Left cardiac atrium (tissue), 4 donors: ENCODE data around the gene NXF2B. TPM values are rescaled to one million over a fixed set of nuclear protein-coding genes. Genes with fewer than 3 reads are reported as not detected.
A peak's percentile ranks its signal among the peaks of the same experiment; 100 is the strongest.
"Not testable (repeated sequence)": the region's sequence is repeated elsewhere in the genome, so short reads cannot be mapped to it uniquely, and the experiment has no call there.

Experiments used
- ATAC-seq, 2 donors: fragments of 200-7000 bp; cut with Tn5 transposase; one replicate each; pipeline ENCODE4 v1.9.1; 2020; ENCODE audit warnings: mild to moderate bottlenecking in 2 of 2, moderate library complexity in 2 of 2
- DNase-seq: peaks from one replicate; pipeline ENCODE4 v3.0.0-alpha.2; 2020
- intact Hi-C, 2 donors: fragments of 100-400 bp; cut with DNase I; formaldehyde crosslinking; loops; one replicate each; pipeline versions ENCODE4 v1.14.1 to v1.15.1; 2022 to 2023
- long read RNA-seq: library from polyadenylated mRNA; unstranded; transcript quantifications from one replicate; pipeline ENCODE4 v2.0.0, GENCODE V29; 2021
- total RNA-seq, 2 donors: library from RNA; stranded (reverse); fragmentation: NEBNext Ultra II Directional; extraction: Animal tissue kit (Norgen Biotek cat#: 25700); gene quantifications; one replicate each; pipeline ENCODE4 v1.2.1, GENCODE V29; 2021
- donor health status: DM: no; HTN: yes; CAD: no.
- donor health status: DM: no; HTN: yes; CAD: no; lungs with severe emphysema.
- donor health status: DM: yes; HTN: yes; CAD: no.
- donor health status: Dilated cardiomyopathy.

NXF2B gene
- total RNA-seq = not detected
- long read RNA-seq = 0 reads

- ATAC-seq, intact Hi-C loops, DNase-seq: not testable (repeated sequence)
Measured at GRCh38 chrX:102439908-102440307, at the start of gene NXF2B. NXF2B (minus strand) TSS chrX:102440008; CDS start chrX:102380036, 59,972 bp downstream.

GRCh38 chrX:102478765-102479164, 39.0 kb upstream of the NXF2B start:
- intact Hi-C loops, DNase-seq: not testable (repeated sequence)
- ATAC-seq = peak in 1 of 2 donors; percentile 45

GRCh38 chrX:102471762-102472220, 32.0 kb upstream of the NXF2B start, which contains the start of gene TCP11X2:
TCP11X2 (minus strand) TSS chrX:102471812.
- intact Hi-C loops, DNase-seq, ATAC-seq: not testable (repeated sequence)

- DNase-seq, intact Hi-C loops, ATAC-seq: not testable (repeated sequence)
Measured at GRCh38 chrX:102470215-102470614, 30.4 kb upstream of the NXF2B start.

GRCh38 chrX:102458615-102459014, 18.8 kb upstream of the NXF2B start:
- ATAC-seq, intact Hi-C loops: not testable (repeated sequence)

GRCh38 chrX:102414493-102414892, 25.3 kb downstream of the NXF2B start:
- ATAC-seq, intact Hi-C loops, DNase-seq: not testable (repeated sequence)

More at GRCh38 chrX:102458615-102459014, 18.8 kb upstream of the NXF2B start:
- not testable (repeated sequence) for DNase-seq

- ATAC-seq = no peak
- intact Hi-C loops = no loop called here
- DNase-seq = peak; percentile 61
Measured at GRCh38 chrX:102345916-102346315, 93.9 kb downstream of the NXF2B start.

- ATAC-seq = no peak
- DNase-seq = no peak
- intact Hi-C loops = no loop called here
Measured at GRCh38 chrX:102341867-102342266, 97.9 kb downstream of the NXF2B start.

GRCh38 chrX:102339312-102340298, 100.2 kb downstream of the NXF2B start:
- intact Hi-C loops = no loop called here
- no peak for ATAC-seq
- DNase-seq = peak; percentile 16

GRCh38 chrX:102338162-102338561, 101.6 kb downstream of the NXF2B start:
- no peak for DNase-seq
- intact Hi-C loops = no loop called here
- ATAC-seq = no peak

Other genes with a start within 250 kb of the NXF2B start
- not detected for gene TCP11X1, start 224.7 kb downstream of the NXF2B start, total RNA-seq
- not detected for gene NXF2, start 192.8 kb downstream of the NXF2B start, total RNA-seq
- not detected for gene TCP11X2, start 31.8 kb upstream of the NXF2B start, total RNA-seq
- gene TMSB15A, start 76.7 kb upstream of the NXF2B start, total RNA-seq = not detected
- 1 to 10 TPM; 4.1 to 7.3 TPM for gene ARMCX5, start 159.5 kb upstream of the NXF2B start, total RNA-seq
- 10 to 100 TPM; 10.1 to 15.4 TPM for gene GPRASP1, start 211.5 kb upstream of the NXF2B start, total RNA-seq